Cardiac fibroblast (primary cell): ENCODE data around the gene APOD.
"Not testable (repeated sequence)": the region's sequence is repeated elsewhere in the genome, so short reads cannot be mapped to it uniquely, and the experiment has no call there.

Experiments used
- DNase-seq, 2 donors: peaks; one replicate each; pipeline versions ENCODE4 v3.0.0 to v3.0.0-alpha.2; 2010; ENCODE audit warnings: low read depth in 2 of 2
- H3K4me3 ChIP-seq, 2 donors: replicated peaks in 1 of 2; 1 replicate in 1 of 2; 2 replicates in 1 of 2; pipeline ENCODE4 v1.5.1; 2011; ENCODE audit warnings: low read depth in 2 of 2, low read length in 2 of 2, mild to moderate bottlenecking in 2 of 2, moderate library complexity in 1 of 2
- CTCF ChIP-seq: IDR thresholded peaks from one replicate; pipeline ENCODE4 v1.5.1; 2011; ENCODE audit warnings: low read depth, mild to moderate bottlenecking, low read length, inconsistent platforms

Gene APOD

DNA sequence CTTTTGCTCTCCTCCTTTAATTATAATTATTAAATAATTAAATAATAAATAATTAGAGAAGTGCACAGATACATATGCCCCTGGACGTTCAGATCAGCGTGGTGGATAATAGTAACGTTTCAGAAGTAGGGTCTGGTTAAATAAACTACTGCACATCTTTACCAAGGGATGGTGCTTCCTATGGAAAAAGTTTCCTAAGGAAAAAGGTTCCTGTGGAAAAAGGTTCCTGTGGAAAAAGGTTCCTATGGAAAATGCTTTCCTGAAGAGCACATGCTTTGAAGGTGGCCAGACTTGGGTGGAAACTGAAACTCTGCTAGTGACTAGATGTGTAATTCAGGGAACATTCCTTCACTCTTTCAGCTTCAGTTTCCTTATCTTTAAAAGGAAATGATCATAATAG lies 37.4 kb upstream of the APOD start:
- H3K4me3 ChIP-seq = not testable (repeated sequence)
- DNase-seq = peak in 1 of 2 donors; percentile 15

- not testable (repeated sequence) for DNase-seq
Measured at GRCh38 chr3:195620476-195620875, 36.7 kb upstream of the APOD start.

DNA sequence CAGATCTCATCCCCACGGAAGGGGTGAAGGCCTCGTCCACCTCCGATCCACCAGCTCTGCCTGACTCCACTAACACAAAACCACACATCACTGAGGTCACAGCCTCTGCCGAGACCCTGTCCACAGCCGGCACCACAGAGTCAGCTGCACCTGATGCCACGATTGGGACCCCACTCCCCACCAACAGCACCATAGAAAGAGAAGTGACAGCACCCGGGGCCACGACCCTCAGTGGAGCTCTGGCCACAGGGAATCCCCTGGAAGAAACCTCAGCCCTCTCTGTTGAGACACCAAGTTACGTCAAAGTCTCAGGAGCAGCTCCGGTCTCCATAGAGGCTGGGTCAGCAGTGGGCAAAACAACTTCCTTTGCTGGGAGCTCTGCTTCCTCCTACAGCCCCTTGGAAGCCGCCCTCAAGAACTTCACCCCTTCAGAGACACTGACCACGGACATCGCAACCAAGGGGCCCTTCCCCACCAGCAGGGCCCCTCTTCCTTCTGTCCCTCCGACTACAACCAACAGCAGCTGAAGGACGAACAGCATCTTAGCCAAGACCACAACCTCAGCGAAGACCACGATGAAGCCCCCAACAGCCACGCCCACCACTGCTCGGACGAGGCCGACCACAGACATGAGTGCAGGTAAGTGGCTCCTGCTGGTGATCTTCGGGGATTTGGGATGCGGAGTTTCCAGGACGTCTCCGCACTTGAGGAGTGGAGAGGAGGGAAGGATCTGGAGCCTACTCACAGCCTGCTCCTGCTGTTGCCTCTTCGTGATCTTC lies 36.0 kb upstream of the APOD start:
- DNase-seq, H3K4me3 ChIP-seq: not testable (repeated sequence)

More at GRCh38 chr3:195620476-195620875, 36.7 kb upstream of the APOD start:
- H3K4me3 ChIP-seq = not testable (repeated sequence)

GRCh38 chr3:195617784-195618659 lies 34.3 kb upstream of the APOD start:
- DNase-seq, H3K4me3 ChIP-seq: not testable (repeated sequence)

GRCh38 chr3:195617134-195617533 lies 33.4 kb upstream of the APOD start:
- H3K4me3 ChIP-seq, DNase-seq: not testable (repeated sequence)

DNA sequence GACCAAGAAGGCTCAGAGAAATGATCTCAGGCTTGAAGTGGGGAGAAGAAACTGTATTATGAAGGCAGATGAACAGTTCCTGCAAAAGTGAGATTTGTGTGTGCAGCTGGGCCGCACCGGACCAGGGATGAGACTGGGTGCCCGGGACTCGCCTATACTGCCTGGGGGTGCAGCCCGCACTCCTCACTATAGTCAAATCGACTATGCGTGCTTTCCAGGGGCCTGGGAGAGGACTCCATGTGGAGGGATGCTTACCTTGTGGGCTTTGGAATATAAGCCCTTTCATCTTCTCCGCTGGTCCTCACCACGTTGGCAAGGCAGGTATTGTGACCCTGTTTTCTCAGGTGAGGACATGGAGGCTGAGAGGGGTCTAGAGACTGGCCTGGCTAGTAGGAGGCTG lies 32.9 kb upstream of the APOD start:
- DNase-seq = no peak
- TF ChIP-seq CTCF = no peak
- no peak overlapping the region for H3K4me3 ChIP-seq

- H3K4me3 ChIP-seq, DNase-seq: not testable (repeated sequence)
Measured at GRCh38 chr3:195615952-195616537, 32.3 kb upstream of the APOD start.

GRCh38 chr3:195614672-195615504 lies 31.1 kb upstream of the APOD start:
- DNase-seq, H3K4me3 ChIP-seq: not testable (repeated sequence)

DNA sequence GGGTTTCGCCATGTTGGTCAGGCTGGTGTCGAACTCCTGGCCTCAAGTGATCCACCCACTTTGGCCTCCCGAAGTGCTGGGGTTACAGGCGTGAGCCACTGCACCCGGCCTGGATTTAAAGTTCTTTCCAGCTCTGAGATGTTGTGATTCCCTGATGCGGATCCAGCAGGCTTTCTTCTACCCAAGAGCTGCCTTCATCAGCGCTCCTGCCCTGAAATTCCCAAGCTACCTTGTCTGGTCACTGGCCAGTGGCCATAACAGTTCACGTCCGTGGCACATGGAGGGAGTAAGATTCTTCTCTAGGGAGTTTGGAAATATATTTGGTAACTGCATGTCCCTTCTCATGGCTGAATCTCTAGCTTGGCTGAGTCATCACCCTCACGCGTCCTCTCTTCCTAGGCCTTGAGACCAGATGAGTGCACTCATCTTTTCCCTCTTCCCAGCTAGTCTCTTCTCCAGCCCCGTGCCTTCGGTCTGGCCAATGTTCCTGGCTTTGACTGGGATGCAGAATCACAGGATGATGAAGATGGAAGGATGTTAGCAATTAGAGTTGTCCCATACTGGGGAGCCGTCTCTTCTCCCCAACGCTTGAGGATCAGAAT lies 29.8 kb upstream of the APOD start:
- H3K4me3 ChIP-seq = no peak overlapping the region
- peak in 1 of 2 donors; percentile 33 for DNase-seq
- TF ChIP-seq CTCF = no peak
